ENCODE results near the gene KCNG4. TPM values are rescaled to one million over a fixed set of nuclear protein-coding genes. Genes with fewer than 3 reads are reported as not detected.

KCNG4 gene
- total RNA-seq, 1 experiment from 2014 or later: not detected

- CTCF ChIA-PET: no interaction called here
- intact Hi-C loops (cut with micrococcal nuclease; ENCODE audit: unreplicated experiment): no loop called here
Measured at GRCh38 chr16:84274515-84274914, 34.7 kb upstream of the KCNG4 start.

GRCh38 chr16:84272740-84273320 lies 33.0 kb upstream of the KCNG4 start:
- DNase-seq (ENCODE audit: low spot score): no peak
- Histone ChIP-seq H3K27me3 (replicated peaks; ENCODE audit: insufficient read depth, low read depth, low read length, poor library complexity) (peaks cover 5% of the 10 kb centered on the region), H3K36me3 (ENCODE audit: insufficient read depth, low read length, poor library complexity, severe bottlenecking) (no peaks in the 10 kb centered on the region), H3K4me1 (ENCODE audit: insufficient read depth, low read length, poor library complexity, severe bottlenecking) (no peaks in the 10 kb centered on the region), H3K4me3 (ENCODE audit: low read depth, low read length, poor library complexity, severe bottlenecking) (no peak overlapping the region), H3K9me3 (ENCODE audit: low read depth, low read length, poor library complexity, severe bottlenecking) (no peaks in the 10 kb centered on the region), H3K27ac (ENCODE audit: low read depth, low read length, poor library complexity, severe bottlenecking) (no peak overlapping the region)
- intact Hi-C loops (cut with micrococcal nuclease; ENCODE audit: unreplicated experiment): no loop called here
- no TSS peak for BruUV-seq (replicated peaks)
- CTCF ChIA-PET: no interaction called here
- no peak for TF ChIP-seq CTCF (conservative IDR thresholded peaks at IDR 0.05; ENCODE audit: low read depth, low read length)
- TF ChIP-seq EZH2 (IDR thresholded peaks at IDR 0.05; ENCODE audit: borderline replicate concordance, low read depth, low read length, poor library complexity, severe bottlenecking): no peak
- POLR2A ChIA-PET (ENCODE audit: low non-redundant PET): interaction anchor here (0.7 kb wide), 1 partner anchor 165 kb away, joined by 3 read pairs; no protein-coding TSS in a partner anchor

More at GRCh38 chr16:84274515-84274914, 34.7 kb upstream of the KCNG4 start:
- Histone ChIP-seq H3K27me3 (replicated peaks; ENCODE audit: insufficient read depth, low read depth, low read length, poor library complexity) (peaks cover 5% of the 10 kb centered on the region), H3K27ac (ENCODE audit: low read depth, low read length, poor library complexity, severe bottlenecking) (no peak overlapping the region), H3K4me3 (ENCODE audit: low read depth, low read length, poor library complexity, severe bottlenecking) (no peak overlapping the region), H3K36me3 (ENCODE audit: insufficient read depth, low read length, poor library complexity, severe bottlenecking) (no peaks in the 10 kb centered on the region), H3K4me1 (ENCODE audit: insufficient read depth, low read length, poor library complexity, severe bottlenecking) (no peaks in the 10 kb centered on the region), H3K9me3 (ENCODE audit: low read depth, low read length, poor library complexity, severe bottlenecking) (no peaks in the 10 kb centered on the region)
- no peak for TF ChIP-seq EZH2 (IDR thresholded peaks at IDR 0.05; ENCODE audit: borderline replicate concordance, low read depth, low read length, poor library complexity, severe bottlenecking)
- TF ChIP-seq CTCF (conservative IDR thresholded peaks at IDR 0.05; ENCODE audit: low read depth, low read length): no peak
- no TSS peak for BruUV-seq (replicated peaks)
- POLR2A ChIA-PET (ENCODE audit: low non-redundant PET): no interaction called here
- no peak for DNase-seq (ENCODE audit: low spot score)

GRCh38 chr16:84271866-84272265 lies 32.1 kb upstream of the KCNG4 start:
- Histone ChIP-seq H3K4me1 (ENCODE audit: insufficient read depth, low read length, poor library complexity, severe bottlenecking) (no peaks in the 10 kb centered on the region), H3K27me3 (replicated peaks; ENCODE audit: insufficient read depth, low read depth, low read length, poor library complexity) (peaks cover 5% of the 10 kb centered on the region), H3K27ac (ENCODE audit: low read depth, low read length, poor library complexity, severe bottlenecking) (no peak overlapping the region), H3K9me3 (ENCODE audit: low read depth, low read length, poor library complexity, severe bottlenecking) (no peaks in the 10 kb centered on the region), H3K36me3 (ENCODE audit: insufficient read depth, low read length, poor library complexity, severe bottlenecking) (no peaks in the 10 kb centered on the region), H3K4me3 (ENCODE audit: low read depth, low read length, poor library complexity, severe bottlenecking) (no peak overlapping the region)
- POLR2A ChIA-PET (ENCODE audit: low non-redundant PET): interaction anchor here (0.7 kb wide), 1 partner anchor 164 kb away, joined by 3 read pairs; no protein-coding TSS in a partner anchor
- no TSS peak for BruUV-seq (replicated peaks)
- CTCF ChIA-PET: no interaction called here
- TF ChIP-seq CTCF (conservative IDR thresholded peaks at IDR 0.05; ENCODE audit: low read depth, low read length) (no peak), EZH2 (IDR thresholded peaks at IDR 0.05; ENCODE audit: borderline replicate concordance, low read depth, low read length, poor library complexity, severe bottlenecking) (no peak)
- intact Hi-C loops (cut with micrococcal nuclease; ENCODE audit: unreplicated experiment): no loop called here
- no peak for DNase-seq (ENCODE audit: low spot score)
